Dedifferentiated amniotic fluid mesenchymal stem cell (primary cell): ENCODE data around the gene SIGLEC1.

ENCODE experiments used
- DNase-seq: peaks from one replicate; pipeline ENCODE4 v3.0.0-alpha.2; 2016; ENCODE audit errors: extremely low spot score

Gene SIGLEC1

DNA sequence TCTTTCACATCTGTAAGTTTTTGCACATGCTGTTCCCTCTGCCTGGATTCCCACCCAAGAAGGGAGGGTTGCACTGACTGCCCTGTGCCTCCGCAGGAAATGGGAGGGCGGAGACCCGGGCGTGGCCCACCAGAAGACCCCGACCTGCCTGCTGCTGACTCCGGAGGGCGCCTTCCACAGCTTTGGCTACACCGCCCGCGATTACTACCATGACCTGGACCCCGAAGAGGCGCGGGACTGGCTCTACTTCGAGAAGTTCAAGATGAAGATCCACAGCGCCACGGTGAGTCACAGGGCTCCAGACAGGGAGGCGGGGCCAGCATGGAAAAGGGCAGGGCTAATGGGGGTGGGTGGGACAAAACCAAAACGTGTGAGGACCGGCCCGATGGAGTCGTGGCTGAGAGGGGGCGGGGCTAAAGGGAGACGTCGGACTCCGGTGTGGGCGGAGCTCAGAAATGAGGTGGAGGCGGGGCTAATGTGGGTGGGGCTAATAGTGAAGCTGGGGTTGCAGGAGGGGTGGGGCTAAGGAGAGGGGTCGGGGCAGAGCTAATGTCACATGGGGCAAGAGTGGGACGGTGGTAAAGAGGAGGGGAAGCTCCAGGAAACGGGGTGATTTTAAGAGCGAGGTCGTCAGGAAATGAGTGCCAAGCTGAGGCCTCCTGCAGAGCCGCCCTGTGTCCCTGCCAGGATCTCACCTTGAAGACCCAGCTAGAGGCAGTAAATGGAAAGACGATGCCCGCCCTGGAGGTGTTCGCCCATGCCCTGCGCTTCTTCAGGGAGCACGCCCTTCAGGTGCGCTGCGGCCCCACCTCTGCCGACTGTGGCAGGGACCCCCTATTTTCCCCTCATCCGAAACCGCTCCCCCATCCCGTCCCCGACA, 32.6 kb upstream of the SIGLEC1 start:
- DNase-seq = no peak

DNA sequence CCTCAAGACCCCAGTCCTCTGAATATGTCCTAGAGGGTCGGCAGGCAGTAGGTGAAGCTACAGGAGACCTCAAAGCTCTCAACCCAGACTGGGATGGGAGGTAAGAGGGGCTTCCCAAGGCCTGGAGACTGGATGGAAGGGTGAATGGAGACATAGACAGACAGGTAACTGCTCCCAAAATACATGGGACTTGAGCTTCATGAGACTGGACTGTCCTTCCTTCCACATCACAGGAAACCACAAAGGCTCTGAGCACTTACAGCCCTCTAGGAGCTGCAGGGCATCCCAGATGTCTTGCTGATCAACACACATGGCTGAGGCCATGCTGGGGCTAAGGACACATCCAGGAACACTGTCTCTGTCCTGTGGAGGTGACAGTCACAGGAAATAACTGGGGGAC, 31.6 kb upstream of the SIGLEC1 start:
- no peak for DNase-seq

DNA sequence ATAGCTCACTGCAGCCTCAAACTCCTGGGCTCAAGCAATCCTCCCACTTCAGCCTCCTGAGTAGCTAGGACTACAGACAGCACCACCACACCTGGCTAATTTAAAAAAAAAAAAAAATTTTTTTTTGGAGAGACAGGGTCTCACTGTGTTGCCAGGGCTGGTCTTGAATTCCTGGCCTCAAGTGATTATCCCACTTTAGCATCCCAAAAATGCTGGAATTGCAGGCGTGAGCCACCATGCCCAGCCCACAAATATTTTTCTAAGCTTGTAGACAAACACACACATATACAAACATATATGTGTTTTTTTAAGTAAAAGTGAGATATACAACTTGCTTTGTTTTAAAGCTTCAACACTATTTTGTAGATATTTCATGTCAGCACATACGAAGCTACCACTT, 30.9 kb upstream of the SIGLEC1 start:
- no peak for DNase-seq

DNA sequence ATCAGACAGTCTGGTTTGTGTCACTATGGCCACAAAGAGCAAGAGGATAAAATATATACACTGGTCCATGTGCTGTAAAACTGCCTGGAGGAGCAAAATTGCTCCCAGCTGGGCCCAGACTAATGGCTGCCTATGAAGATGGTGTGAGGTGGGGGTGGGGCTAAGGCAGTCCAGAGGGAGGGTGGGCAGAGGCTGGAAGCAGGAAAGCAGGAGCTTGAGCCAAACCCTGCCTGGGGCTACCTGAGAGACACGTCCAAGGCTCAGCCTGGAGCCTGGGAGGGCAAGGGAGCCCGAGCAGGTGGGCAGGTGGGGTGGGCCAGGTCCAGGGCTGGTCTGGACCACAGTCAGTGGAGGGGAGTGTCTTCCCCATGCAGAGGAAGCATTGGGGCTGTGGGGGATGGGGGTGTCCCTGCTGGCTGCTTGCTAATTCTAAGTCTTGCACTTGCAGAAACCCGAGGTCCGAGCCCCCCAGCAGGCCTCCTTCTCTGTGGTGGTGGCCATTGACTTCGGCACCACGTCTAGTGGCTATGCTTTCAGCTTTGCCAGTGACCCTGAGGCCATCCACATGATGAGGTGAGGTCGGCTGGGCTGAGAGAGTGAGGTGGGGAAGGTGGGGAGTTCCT, 29.5 kb upstream of the SIGLEC1 start:
- DNase-seq = no peak

DNA sequence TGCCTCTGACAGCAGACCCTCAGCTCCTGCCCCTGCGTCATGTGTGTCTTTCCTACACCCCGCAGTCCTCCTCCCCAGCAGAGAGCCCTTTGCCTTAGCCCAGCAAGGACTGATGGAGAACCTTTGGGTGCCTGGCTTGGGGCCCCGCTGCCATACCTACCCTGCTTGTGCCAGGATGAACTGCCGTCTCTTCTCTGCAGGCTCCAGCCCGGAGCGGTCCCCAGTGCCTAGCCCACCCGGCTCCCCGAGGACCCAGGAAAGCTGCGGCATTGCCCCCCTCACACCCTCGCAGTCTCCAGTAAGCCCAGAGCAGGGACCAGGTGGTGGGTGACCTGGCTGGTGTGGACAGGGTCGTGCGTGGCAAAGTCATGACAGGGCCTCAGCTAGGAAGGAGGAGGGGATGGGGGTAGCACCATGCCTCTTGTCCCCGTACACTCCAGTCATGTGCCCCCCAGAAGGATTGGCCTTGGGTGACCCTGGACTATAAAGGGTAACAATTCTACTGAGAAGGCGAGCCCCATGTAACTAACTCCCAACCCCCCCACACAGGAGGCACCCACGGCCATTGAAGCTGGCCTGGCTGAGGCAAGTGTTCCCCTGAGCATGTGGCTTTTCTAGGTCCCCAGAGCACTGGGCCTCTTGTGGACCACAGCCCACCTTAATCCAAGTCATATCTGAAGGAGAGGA, 28.4 kb upstream of the SIGLEC1 start:
- DNase-seq = no peak

DNA sequence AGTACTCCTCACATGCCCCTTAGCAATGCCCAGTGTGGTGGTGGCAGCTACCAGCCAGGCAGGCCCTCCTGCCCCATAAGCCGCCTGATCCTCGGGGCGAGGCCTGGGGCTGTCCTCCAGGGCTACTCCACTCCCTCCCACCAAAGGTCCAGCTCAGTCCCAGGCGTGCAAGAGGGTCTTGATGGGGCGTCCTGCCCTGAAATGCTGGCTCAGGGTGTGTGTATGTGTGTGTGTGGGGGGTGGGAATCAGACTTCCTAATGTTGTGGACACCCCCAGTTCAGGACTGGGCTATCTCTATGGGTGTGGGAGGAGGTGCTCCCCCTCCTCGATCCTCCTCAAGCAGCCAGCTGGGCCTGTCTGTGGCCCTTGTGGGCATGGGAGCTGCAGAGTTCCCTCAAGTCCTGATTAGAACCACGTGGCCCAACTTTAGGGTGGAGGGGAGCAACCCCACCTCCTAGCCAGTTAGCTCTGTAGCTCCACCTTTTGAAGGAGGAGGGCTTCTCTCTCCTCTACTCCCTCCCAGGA, 27.6 kb upstream of the SIGLEC1 start:
- DNase-seq = no peak

DNA sequence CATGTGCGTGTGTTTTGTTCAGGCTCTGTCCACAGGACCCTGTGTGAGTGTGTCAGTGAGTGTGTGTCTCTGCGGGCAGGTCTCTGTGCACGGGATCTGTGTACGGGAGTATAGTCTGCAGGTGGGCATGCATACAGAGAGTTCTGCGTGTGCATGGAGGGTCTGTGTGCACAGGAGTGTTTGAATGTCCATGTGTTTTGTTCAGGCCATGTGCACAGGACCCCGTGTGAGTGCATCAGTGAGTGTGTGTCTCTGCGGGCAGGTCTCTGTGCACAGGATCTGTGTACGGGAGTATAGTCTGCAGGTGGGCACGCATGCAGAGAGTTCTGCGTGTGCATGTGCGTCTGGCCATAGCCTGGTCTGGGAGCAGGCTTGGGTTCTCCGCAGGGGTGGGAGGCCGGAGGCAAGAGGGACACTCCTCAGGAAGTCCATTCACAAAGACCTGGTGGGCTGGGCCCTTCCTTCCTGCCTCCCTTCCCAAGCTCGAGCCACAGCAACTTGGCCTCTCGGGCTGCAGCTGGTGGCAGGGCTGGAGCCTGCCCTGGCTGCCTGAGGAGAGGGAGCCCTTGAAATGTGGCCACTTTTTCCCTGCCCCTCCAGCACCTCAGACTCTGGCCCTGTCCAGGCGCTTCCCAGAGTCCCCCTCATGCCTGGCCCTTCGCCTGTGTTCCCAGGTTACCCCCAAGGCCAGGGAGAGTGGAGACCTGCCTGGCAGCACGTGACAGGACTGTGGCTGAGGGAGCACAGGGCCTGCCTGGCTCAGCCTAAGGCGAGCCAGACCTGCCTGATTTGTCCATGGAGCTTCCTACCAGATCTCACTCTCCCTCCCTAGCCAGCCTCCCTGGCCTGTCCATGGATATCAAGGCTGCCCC, 26.9 kb upstream of the SIGLEC1 start:
- no peak for DNase-seq

DNA sequence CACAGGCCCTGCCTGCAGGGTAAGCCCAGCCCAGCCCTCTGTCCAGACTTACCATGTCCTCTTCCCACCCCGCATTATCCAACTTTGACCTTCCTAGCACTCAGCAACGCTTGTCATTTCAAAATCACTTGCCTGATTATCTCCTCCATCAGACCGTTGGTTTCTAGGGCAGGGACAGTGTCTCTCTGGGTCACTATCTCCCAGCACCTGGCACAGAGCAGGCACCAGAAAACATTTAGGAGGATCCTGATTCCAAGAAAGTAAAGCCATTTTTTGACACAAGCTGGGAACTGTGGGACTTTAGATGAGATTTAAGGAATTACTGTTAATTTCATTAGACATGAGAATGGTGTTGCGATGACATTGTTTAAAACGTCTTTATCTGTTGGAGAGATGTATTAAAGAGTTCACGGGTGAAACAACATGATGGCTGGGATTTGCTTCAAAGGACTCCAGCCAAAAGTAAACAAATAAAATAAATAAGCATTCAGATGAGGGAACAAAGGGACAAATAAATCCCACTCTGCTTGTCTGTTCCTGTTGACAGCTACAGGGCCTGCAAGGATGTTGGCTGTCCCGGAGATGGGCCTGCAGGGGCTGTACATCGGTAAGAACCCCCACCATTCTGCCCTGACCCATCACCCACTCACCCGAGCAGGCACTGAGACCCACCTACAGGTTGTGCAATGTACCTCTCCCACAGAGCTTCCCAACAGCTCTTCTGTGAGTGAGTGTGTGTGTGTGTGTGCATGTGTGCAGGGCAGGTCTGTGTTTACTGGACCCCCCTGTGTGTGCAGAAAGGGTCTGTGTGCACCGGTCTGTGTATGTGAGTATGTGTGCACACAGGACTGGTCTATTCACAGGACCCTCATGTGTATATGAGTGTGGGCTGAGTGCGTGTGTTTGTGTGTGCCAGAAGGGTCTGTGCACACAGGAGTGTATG, 26.0 kb upstream of the SIGLEC1 start:
- no peak for DNase-seq

DNA sequence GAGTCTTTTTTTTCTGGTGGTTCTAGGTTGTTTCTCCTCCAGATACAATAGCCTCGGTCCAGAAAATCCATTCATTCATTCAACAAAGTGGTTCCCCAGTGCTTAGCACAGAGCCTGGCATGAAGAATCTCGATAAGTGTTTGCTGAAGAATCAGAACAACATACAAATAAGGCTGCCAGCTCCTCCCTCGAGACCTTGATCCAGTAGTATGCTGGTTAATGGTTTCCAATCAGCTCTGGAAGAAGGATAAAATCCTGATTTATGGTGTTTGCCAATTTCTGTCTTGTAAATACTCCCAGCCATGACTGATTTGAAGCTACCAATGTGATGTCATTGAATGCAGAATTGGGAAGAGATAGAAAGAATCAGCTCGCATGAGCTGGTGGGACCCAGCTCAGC, 23.4 kb upstream of the SIGLEC1 start:
- no peak for DNase-seq

DNA sequence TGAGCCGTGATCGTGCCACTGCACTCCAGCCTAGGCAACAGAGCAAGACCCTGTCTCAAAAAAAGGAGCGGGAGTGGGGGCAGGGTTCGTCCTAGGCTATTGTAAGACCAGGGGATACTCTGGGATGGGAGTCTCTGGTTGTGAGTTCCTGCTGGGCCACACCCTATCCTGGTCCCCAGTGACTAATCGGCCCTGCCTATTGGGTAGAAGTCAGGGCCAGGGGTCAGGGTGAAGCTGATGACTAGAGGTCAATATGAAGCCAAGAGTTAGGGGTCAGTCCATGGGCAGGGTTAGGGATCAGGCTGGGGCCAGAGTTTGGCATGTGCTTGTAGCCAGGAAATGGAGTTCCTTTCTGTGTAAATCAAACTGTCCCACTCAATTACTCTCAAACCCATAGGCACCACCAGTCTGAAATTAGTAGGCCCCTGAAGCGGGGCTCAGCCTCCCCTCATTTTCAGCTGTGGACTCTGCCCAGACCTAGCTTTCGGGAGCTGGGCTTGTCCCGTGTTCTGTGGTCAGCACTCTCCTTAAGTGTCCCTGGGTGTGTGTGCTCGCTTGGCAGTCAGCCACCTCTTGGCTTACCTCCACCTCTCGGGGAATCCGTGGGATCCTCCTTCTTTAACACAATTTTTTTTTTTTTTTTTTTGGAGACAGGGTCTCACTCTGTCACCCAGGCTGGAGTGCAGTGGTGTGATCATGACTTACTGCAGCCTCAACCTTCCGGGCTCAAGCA, 21.9 kb upstream of the SIGLEC1 start:
- DNase-seq = no peak

DNA sequence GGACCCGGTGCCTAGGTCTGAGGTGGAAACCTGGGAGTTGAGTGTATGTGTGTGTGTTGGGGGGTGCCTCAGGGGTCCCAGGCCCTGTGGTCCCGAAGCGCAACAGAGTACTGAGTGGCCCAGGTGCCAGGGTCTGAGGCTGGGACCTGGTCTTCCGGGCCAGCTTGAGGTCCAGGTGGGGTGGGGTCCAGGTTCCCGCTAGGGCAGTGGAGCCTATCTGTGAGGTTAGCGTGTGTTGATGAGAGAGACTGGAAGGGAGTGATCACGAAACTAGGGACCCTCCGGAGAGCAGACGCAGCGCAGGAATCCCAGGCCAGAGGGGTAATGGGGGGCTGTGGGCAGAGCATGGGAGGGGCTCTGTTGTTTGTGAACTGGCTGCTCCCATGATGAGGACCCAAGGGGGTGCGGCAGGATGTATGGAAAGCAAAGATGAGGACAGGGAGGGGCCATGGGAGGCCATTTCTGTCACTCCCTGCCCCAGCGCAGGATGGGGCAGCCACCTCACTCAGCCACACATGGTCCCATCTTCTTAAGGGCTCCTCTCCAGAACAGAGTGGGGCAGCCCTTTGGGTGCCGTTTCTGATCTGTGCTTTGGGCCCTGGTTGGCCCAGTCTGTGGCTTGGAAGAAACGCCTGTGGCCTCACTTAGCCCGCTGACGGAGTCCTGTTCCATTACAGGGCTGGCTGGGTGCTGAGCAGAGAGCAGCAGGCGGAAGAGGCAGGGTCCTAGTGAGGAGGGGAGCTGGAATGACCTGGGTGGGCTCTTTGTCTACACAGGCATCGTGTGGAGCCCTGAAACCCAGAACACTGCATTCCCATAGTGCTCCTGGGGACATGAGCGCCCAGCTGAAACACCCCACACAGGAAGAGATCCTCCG, 21.0 kb upstream of the SIGLEC1 start:
- no peak for DNase-seq

DNA sequence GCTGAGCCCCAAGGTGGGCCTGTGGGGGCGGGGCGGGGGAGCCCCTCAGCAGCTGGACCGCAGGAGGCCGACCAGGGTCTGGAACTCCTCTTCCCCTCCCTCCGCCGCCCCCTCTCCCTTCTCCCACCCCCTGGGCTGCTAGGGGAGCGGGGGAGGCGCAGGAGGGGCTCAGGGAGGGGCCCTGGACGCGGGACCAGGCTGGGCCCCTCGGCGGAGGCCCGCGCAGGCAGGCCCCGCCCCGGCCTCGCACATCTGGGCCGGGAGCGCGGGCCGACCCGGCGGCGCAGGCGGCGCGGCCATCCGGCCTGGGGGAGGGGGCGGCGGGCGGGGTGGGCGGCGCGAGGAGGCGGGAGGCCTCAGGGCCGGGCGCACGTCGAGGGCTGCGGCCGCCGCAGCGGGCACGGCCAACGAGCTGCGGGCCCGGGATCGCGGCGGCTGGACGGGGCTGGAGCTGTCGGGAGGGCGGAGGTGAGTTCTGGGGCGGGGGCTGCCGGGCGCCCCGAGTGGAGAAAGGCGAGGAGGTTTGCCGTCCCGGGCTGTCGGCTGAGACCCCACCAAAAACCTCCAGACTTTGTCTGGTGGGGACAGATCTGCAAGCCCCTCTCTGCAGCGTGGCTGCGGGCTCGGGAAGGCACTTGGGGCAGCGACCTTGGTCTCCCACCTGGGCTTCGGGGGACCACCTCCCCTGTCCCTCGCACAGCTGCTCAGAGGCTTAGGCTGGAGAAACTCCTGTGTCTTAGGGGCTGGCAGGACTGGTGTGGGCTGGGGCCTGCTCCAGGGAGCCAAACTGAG, 20.1 kb upstream of the SIGLEC1 start, which contains the start of gene HSPA12B:
Gene HSPA12B (plus strand): TSS at position 359 of the 792 bp plus-strand sequence. CDS start 5,990 bp downstream, outside the sequence.
- no peak for DNase-seq

DNA sequence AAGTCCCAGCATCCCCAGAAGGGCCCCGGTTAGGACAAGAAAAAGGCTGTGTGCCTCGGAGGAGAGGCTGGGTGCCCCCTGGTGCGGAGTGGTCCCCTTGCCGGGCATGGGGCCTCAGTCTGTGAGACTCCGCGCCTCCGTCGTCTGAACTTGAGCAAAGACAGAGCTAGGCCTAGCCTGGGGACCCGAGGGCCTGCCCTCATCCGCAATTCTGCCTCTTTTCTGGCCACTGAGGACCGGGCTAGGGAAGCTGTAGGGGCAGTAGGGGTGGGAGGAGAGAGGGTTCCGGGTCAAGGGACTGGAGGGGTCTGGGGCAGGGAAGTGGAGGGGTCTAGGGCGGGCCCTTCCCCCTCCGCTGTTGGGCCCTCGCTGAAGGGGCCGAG, 19.5 kb upstream of the SIGLEC1 start:
- DNase-seq = no peak

DNA sequence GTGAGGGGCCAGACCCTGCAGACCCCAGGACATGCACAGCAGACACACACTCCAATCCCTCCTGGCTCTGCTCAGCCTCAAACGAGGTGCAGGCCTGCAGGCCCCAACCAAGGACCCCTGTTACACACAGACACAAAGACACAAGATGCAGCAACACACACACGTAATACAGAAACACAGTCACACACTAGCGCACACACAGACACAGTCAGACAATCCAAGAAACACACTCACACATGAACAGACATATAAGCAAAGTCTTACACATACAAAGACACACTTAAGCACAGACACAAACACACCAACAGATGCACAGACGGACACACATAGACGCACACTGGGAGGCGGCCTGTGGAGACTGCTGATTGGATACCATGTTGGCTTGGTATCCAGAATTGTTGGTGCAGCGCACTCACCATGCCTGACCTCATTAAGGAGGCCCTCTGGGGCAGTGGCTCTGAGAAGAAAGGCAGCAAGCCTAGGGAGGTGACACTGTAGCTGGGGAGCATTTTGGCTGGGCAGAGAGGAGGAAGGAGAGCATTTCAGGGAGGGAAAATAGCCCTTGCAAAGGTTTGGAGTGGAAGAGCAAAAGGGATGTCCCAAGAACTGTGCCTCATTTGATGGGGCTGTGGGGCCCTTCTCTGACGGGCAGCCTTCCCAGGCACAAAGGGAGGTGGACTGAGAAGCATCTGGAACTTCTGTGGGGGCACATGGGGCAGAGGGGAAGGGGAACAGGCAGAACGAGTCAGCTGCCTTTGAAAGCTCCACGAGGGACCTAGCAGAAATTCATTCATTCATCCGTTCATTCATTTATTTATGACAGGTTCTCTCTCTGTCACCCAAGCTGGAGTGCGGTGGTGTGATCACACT, 18.6 kb upstream of the SIGLEC1 start:
- DNase-seq = no peak

DNA sequence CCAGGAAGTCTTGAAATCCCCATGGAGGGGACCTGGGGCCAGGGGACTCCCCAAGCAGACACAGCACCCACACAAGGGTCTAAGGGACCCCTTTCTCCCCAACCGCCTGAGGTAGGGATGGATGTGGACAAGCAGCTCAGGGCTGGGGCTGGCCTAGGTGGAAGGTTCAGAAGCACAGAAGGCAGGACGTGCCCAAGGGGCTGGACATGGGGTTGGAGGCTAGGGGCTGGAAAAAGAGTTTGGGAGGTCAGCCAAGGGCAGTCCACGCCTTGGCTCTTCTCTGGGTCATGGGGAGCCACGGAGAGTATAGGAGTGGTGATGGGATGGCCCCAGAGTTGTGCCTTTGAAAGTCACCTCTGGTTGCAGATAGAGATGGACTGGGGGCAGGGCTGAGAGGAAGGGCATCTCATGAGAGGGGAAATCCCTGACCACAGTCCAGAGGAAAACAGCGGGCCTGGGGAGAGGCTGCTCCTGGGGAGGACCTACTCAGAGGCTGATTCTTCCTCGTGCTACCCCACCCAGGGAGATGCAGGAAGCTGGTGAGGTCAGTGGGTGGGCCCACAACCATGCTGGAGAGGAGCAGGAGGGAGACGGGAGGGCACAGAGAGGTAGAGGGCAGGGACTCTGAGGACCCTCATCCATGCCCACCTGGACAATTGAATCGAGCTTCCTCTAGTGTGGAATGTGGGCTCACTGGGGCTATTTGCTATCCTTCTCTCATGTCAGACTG, 17.6 kb upstream of the SIGLEC1 start:
- no peak for DNase-seq

DNA sequence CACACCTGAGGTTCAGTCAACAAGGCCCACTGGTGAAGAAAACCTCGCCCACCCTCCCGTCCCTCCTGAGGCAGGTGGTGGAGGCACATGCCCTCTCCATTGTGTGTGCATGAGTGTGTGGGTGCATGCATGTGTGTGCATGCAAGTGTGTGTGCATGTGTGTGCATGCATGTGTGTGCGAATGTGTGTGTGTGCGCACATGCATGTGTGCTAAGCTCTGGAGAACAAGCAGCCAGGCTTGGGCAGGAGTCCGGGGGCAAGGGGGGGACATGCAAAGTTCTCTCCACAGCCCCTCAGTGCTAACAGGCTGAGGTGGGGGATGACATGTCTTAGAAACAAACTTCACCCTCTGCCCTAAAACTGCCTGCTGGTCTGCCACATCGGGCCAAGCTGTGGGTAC, 17.0 kb upstream of the SIGLEC1 start:
- no peak for DNase-seq
